ENCODE data around the gene USP35.

USP35 gene, protein sequence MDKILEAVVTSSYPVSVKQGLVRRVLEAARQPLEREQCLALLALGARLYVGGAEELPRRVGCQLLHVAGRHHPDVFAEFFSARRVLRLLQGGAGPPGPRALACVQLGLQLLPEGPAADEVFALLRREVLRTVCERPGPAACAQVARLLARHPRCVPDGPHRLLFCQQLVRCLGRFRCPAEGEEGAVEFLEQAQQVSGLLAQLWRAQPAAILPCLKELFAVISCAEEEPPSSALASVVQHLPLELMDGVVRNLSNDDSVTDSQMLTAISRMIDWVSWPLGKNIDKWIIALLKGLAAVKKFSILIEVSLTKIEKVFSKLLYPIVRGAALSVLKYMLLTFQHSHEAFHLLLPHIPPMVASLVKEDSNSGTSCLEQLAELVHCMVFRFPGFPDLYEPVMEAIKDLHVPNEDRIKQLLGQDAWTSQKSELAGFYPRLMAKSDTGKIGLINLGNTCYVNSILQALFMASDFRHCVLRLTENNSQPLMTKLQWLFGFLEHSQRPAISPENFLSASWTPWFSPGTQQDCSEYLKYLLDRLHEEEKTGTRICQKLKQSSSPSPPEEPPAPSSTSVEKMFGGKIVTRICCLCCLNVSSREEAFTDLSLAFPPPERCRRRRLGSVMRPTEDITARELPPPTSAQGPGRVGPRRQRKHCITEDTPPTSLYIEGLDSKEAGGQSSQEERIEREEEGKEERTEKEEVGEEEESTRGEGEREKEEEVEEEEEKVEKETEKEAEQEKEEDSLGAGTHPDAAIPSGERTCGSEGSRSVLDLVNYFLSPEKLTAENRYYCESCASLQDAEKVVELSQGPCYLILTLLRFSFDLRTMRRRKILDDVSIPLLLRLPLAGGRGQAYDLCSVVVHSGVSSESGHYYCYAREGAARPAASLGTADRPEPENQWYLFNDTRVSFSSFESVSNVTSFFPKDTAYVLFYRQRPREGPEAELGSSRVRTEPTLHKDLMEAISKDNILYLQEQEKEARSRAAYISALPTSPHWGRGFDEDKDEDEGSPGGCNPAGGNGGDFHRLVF

DNA sequence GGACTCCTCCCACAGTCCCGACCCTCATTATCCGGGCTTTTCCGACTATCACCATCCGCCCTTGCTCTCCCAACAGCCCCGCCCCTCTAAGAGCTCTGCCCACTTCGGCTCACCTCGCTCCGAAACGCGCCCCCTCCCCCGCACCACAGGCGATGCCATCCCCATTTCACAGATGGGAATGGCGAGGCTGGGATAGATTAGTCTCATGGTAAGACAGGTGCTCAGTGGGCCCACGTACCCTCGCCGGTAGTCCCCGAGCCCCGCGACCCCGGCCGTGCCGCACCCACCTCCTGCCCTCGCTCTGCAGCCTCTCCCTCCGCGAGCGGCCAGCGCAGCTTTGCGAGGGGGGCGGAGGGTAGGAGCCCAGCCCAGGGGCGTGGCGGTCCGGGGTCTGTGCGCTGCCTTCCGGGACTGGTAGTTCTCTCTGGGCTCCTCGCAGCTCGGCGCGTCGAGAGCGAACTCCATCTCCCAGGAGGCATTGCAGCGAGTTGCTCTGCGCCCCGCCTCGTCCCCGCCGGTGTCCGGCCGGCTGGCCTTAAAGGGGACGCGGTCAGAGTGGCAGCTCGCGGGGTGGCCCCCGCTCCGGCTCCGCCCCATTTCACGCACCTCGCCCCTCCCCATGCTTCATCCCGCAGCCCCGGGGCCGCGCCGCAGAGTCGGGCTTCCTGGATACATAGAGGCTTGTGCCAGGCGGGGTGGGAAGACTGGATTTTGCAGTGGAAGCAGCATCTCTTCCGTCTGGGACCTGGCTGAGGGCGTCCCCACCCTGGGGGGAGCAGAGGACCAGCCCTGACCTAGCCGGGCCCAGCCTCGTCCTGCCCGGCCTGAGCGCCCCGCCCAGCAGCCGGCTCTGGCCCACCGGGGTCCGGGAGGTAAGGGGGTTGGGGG is at the start of gene USP35, which contains the start of gene KCTD21:
Gene USP35 (plus strand): TSS at position 634 of the 888 bp plus-strand sequence. CDS start 7,327 bp downstream, outside the sequence.
Gene KCTD21 (minus strand): TSS at position 341 of the 888 bp plus-strand sequence. CDS start 14,072 bp downstream, outside the sequence.
- peak; percentile 96 for DNase-seq

DNA sequence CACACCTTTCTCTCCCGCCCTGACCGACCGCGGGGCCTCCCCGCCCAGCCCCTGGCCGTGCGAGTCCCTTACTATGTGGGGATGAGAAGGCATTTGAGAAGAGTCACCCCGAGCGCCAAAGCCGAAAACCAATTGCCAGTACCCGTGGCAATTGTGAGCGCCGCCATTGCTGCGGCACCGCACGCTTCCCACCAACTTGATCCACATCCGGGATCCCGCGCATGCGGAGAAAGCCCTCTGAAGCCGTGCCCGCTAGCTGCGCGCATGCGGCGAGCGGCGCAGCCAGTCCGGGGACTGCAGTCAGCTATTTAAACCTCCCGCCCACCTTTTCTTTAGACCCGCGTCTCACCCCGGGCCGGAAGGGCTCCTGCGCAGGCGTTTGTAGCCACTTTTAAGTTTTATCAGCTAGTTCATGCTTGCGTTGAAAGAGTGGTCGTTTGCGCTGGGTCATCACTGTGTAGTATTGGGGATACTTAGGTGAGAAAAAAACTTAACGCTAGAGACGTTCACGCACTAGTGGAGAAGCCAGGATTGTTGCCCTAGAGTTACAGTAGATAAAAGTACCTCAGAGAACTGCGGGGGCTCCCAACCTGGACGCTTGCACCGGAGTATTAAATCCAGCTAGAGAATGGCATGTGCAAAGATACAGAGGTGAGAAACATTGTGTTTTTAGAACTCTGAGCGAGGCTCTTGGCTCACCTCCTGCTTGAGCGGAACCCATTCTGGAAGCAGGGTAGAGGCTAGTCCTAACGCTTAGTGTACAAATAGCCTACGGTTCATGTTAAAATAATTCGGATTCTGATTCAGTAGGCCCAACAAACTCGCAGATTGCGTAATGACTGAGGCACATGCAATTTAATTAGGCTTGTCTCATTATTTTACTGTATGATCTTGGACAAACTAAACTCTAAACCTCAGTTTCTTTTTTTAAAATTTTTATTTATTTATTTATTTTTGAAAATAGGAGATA is 49.0 kb upstream of the USP35 start, which contains the start of gene ALG8:
Gene ALG8 (minus strand): TSS at position 205 of the 970 bp plus-strand sequence. CDS start 38 bp downstream, at position 167.
- peak; percentile 95 for DNase-seq

DNA sequence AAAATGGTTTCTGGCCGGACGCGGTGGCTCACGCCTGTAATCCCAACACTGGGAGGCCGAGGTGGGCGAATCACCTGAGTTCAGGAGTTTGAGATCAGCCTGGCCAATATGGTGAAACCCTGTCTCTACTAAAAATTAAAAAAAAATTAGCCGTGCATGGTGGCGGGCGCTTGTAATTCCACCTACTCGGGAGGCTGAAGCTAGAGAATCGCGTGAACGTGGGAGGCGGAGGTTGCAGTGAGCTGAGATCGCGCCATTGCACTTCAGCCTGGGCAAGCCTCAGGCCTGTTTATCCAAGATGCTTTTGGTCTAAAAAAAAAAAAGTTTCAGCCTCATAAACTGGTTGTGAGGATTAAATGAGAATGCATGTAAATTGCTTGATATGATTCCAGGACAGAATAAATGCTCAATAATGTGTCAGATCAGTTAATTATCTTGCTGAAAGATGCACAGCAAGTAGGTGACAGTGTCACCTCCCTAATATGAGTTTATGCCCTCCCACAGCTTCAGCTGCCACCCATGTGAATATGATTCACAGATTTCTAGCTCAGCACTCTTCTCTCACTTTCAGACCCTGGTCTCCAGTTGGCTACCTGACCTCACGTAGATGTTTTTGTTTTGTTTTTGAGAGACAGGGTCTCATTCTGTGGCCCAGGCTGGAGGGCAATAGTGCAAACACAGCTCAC is 48.2 kb upstream of the USP35 start:
- DNase-seq = no peak

DNA sequence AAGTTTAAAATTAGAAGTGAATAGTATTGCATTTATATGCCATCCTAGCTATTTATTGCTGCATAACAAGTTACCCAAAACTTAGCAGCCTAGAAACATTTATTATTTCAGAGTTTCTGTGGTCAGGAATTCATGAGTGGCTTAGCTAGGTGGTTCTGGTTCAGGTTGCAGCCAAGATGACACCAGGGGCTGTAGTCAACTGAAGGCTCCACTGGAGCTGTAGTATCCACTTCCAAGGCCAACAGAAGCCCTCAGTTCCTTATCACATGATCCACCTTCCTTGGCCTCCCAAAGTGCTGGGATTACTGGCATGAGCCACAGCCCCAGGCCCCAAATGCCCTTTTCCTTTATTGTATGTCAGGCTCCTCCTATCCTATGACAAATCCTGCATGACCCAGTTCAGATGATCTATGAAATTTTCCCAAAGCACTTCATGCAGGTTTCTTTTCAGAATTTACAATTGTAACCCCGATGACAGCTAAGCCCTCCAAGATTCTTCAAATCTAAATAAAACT is 43.2 kb upstream of the USP35 start:
- DNase-seq = no peak

DNA sequence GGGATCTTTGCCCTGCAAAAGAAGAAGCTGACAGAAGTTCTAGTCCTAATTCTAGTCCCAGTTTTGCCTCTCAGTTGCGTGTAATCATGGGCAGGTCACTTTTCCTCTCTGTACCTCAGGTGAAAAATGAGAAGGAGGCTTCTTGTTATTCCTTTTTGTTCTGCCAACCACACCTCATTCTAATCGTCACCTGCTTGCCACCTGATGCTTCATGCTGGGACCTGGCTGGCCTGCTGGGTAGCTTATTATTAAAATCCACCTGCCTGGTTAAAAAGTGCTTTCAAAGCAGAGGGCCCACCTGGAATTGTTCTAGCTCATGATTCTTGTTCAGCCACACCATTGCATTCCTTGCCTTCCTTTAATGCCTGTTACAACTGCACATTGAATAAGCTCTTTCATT is 40.9 kb upstream of the USP35 start:
- DNase-seq = no peak

DNA sequence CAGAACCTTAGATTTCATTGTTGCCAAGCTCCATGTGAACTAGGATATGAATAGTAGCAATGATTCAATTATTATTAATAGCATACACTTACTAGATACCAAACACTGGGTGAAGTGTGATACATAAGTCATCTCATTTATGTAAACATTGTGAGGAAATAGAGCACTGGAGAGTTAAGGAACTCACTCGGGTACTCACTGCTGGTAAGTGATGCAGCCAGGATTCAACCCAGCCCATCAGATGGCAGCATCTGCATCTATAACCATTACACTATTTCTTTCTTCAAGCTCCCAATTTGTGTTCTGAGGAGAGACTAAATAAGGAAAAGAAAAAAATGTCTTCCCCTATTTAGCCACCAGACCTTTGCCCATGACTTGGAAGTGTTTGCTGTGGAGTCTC is 39.1 kb upstream of the USP35 start:
- DNase-seq = no peak

DNA sequence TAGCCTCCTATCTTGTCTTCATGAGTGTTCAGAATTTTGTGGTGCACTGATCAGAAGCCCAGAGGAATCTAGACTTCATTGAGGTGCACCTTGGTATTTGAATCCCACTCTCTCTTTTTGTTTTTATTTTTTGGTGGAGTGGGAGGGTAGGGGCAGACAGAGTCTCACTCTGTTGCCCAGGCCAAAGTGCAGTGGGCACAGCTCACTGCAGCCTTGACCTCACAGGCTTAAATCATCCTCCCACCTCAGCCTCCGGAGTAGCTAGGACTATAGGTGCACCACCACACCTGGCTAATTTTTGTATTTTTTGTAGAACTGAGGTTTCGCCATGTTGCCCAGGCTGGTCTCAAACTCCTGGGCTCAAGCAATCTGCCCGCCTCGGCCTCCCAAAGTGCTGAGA is 38.4 kb upstream of the USP35 start:
- no peak for DNase-seq

DNA sequence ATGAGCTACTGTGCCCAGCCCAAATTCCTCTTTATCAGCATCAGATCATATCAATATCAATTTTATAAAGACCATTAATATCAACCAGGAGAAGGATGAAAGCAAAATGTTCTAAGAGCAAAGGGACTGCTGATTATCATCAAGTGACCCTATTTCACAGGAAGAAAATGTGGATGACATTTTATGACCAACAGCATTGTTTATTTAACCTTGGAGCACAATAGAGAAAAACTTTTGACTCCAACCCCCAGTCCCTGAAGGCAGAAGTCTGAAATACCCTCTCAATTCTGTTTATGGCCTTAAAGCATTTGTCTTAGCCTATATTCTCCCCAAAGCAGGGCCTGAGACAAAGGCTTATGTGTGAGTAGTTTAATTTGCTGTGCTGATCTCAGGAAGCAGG is 38.0 kb upstream of the USP35 start:
- DNase-seq = no peak

DNA sequence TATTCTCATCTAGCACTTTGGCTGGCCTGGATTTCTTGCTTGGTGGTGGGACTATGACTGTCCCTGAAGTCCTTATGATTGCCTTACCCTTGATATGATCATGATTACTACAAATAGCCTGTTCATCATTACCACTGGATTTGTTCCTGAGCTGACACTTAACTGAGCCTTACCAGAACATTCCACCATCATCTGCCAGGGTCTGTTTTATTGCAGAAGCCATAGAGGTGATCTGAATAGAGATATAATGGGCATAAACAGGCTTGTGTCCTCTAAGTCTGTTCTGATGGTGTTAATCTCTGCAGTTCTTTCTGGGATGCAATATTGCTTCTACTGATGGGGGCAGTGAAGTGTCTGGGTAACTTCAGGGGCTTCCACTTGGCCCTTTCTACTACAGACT is 36.9 kb upstream of the USP35 start:
- DNase-seq = no peak

DNA sequence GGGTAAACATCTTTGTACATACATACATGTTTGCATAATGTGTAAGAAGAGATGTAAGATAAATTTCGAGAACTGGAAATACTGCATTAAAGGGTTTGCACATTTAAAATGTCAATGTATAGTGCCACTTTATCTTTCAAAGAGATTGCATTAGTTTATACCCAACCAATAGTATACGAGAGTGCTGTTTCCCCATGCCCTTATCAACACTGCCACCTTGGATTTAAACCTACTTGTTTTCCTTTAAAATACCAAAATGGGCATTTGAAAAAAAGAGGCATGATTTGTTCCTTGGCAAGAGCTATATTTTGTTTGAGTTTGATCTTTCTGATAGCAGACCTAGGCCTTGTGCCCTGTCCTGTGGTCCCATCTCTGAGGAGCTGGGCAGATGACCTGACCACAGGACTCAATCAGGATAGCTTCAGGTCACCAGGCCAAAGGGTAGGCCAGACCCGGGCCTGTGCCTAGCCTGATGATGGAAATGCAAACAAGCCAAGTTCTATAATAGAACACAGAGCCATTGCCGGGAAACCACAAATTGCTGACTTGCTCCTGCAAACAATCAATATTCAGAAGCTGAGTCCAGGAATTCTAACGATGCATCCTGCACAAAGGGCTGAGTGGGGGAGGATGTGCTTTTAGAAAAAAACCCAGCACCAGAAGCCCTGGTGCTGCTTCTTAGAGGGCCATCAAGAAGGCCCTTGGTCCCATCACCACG is 32.4 kb upstream of the USP35 start:
- no peak for DNase-seq

DNA sequence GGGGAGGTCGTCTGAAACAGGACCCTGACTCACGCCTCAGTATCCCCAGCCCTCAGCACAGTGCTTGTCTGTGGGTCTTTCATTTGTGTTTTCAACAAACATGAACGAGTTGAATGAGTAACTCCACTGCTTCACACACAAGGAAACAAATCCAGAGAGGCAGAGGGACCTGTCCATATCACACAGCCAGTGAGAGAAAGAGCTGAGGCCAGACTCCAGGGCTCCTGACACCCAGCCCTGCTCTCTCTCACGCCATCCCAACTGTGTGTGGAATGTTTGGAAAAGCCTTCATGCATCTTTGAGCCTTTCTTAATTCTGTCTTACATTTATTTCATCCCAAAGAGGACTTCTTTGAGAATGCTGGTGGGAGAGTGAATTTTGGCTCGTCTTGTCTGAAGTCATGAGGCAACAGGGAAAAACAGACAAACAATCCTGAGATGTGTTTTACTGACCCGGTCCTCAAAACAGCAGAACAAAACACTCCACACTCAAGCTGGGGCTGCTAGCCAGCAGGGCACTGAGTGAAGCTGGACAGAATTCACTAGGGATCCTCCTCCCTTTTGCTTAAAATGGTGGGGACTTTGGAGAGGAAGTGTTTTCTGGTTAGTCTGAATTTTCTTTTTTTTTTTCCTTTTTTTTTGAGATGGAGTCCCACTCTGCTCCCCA is 29.6 kb upstream of the USP35 start:
- no peak for DNase-seq

DNA sequence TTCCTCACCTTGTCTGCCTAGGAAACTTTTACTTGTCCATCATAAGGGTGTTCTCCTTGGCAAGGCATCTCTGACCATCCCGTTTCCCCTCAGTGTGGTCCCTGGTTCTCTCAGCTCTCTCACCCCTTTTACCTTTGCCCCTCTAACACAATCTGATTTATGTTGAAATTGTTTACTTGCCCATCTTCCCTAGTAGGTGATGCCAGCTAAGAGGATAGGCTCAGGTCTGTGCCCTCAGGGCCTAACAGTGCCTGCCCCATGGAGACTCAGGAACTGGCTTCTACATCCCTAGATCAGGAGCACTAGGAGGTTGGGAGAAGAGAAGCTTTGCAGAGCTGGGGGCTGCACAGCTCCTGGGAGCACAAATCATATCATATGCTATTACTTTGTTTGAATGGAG is 28.2 kb upstream of the USP35 start:
- DNase-seq = no peak

DNA sequence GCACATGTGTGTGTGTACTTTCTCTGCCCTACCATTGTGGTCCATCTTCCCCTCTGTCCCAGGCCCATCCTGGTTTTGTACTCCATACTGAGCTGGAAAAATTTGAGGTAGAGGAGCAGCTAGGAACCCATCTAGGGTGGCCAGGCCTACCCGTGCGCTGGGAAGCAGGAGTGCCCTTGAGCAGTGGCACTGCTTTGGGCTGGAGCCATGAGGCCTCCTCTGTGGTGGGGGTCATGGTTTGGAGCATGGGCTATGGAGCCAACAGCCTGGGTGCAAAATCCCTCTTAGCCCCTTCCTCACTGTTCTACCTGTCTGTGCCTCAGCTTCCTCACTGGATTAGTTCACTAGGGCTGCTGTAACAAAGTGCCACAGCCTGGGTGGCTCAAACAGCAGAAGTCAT is 27.4 kb upstream of the USP35 start:
- DNase-seq = no peak

DNA sequence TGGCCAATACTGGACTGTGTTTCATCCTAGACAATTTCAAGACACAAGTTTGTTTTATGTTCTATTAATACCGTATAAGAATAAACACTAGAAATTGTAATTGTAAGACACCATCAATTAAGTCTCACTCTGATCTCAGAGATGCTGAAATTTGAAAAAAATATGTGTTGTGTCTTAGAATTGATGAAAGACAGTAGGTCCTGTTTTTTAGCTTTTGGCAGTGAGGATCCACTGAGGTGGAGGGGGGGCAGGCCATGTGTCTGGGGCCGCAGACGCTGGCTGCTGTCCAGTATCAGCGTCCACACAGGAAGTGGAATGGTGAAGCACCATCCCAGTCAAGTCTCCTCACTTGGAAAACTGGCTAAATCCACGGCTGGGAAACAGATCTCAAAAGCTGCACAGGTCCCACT is 26.8 kb upstream of the USP35 start:
- DNase-seq = no peak

DNA sequence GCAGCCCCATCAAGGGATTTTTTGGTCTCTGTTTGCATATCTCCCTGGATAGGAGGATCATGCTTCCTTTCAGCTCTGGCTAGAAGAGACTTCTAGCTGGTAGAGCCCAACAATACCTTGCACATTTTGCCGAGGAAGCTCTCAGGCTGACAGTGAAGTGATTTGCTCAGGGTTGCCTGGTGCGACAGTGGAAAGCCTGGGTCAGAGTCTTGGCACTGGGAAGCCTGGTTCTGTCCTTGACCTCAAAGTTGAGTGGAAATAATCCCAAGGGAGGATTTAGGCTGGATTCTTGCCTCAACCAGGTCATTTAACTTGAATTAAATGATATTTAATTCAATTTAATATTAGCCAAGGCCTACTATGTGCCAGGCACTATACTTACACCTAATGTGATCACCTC is 24.9 kb upstream of the USP35 start:
- DNase-seq = no peak

DNA sequence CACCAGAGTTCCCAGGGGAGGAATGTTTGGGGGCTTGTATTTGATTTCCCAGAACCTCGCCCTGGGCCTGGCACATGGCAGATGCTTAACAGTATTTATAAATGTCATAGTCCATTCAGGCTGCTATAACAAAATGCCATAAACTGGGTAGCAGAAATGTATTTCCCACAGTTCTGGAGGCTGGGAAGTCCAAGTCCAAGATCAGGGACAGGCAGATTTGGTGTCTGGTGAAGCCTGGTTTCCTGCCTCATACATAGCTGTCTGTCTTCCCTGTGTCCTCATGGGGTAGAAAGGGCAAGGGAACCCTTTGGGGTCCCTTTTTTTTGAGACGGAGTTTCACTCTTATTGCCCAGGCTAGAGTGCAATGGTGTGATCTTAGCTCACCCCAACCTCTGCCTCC is 24.2 kb upstream of the USP35 start:
- DNase-seq = no peak

DNA sequence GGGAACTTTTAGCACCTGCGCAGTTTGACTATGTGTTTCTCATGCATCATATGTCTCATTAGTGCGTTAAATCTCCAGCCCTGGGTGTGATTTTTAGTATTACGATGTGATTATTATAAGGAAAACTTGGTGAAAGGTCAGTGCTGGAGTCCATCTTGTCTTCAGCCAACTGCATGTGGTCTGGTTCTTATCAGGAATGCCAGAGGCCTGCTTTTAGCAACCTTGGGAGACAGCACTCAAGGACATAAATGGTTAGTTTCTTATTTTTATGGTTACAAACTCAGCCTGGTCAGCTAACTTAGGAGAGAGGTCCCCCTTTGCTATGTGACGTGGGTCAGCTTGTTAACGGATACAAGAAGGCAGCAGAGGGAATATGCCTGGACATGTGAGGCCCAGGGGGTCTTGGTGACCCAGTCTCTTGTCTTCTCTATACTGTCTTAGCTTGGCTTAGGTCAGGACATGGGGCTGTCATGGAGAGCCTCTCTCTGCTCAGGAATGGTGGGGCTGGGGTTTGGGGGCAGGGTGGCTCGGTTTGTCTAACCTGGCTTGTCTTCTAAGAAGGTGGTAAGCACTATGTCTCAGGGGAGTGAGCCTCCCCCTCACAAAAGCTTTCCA is 21.8 kb upstream of the USP35 start:
- no peak for DNase-seq
